Lower leg skin (tissue), 4 donors: ENCODE results near the gene PON3. TPM values are rescaled to one million over a fixed set of nuclear protein-coding genes. Genes with fewer than 3 reads are reported as not detected.

Source experiments
- DNase-seq, 2 donors: peaks; one replicate each; pipeline ENCODE4 v3.0.0-alpha.2; 2019; ENCODE audit warnings: low spot score in 2 of 2
- H3K4me3 ChIP-seq: fragments of 200-600 bp; sonication (generic); 2 replicates; pipeline ENCODE4 v1.5.1; 2017; ENCODE audit warnings: mild to moderate bottlenecking, low read depth; ENCODE audit not compliant: poor library complexity, severe bottlenecking
- CTCF ChIP-seq, 3 donors: fragments of 450-650 bp; IDR thresholded peaks; one replicate each; pipeline ENCODE4 v1.5.1; 2016; ENCODE audit warnings: antibody characterized with exemption in 3 of 3, mild to moderate bottlenecking in 3 of 3, moderate library complexity in 2 of 3
- POLR2A ChIP-seq, 2 donors: fragments of 450-650 bp; IDR thresholded peaks; one replicate each; pipeline ENCODE4 v1.6.1; 2016 to 2017; ENCODE audit warnings: antibody characterized with exemption in 2 of 2, mild to moderate bottlenecking in 1 of 2, moderate library complexity in 1 of 2
- WGBS, 2 donors: methylation state at CpG; one replicate each; pipeline ENCODE4 v1.1.5; 2018; 5-methylcytosine and 5-hydroxymethylcytosine counted together
- intact Hi-C: fragments of 100-400 bp; cut with DNase I; formaldehyde crosslinking; loops from one replicate; pipeline ENCODE4 v1.15.0; 2023; ENCODE audit warnings: low total_unique reads
- total RNA-seq, 4 donors: library from RNA; depleted of rRNA; stranded (reverse); fragments of >200 nt; gene quantifications; one replicate each; pipeline ENCODE4 v1.1.0, GENCODE V29; 2016

Gene PON3
- total RNA-seq, 4 donors from 2014 or later, result 10.5 to 15.9 (median 13.9) TPM

DNA sequence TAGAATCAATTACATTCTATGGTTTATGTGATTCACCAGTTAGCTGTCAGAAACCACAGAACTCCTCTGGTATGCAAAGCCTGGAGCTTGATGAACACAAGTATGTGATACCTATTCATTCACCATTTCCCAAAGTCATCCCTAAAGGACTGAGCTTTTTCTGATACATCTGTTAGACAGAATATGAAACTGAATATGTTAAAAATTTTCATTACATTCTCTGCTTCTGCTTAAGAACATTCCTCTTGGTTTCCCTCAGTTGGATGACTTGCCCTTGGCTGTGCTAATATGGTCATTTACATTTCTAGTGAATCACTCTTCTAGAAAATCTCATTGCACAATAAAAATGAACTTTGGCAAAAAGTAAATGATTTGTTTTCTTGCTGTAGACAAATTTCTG, 61.1 kb downstream of the PON3 start:
- TF ChIP-seq POLR2A (IDR thresholded peaks at IDR 0.05) (no peak), CTCF (IDR thresholded peaks at IDR 0.05) (no peak)
- intact Hi-C loops, result no loop called here
- no peak for DNase-seq
- H3K4me3 ChIP-seq, result no peak overlapping the region

DNA sequence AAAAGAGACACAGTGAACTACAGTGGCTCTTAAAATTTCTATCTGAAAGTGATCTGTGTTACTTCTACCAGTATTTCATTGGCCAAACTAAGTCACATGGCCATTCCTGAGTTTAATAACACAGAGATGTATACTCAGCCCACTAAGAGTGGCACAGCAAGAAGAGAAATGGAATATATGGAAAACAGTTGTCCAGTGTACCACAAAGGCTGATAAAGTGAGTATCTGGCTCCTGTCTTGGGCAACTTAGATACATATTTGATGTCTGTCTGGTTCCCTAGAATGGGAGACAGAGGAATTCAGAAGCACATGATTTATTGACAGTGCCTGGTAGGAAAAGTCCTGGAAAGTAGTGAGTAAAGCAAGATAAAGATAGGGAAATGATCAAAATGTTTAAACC, 61.7 kb downstream of the PON3 start:
- H3K4me3 ChIP-seq, result no peak overlapping the region
- TF ChIP-seq CTCF (IDR thresholded peaks at IDR 0.05), result no peak
- no peak for TF ChIP-seq POLR2A (IDR thresholded peaks at IDR 0.05)
- intact Hi-C loops, result no loop called here
- DNase-seq, result no peak

- no peak for DNase-seq
- intact Hi-C loops, result no loop called here
- H3K4me3 ChIP-seq, result no peak overlapping the region
- TF ChIP-seq CTCF (IDR thresholded peaks at IDR 0.05) (no peak), POLR2A (IDR thresholded peaks at IDR 0.05) (no peak)
- 89 to 98% methylated on average over 1 of the region's 1 CpG for WGBS, 2 donors
Observed at GRCh38 chr7:95330961-95331337, 65.2 kb downstream of the PON3 start.

GRCh38 chr7:95330204-95330960, 65.8 kb downstream of the PON3 start:
- TF ChIP-seq POLR2A (IDR thresholded peaks at IDR 0.05) (no peak), CTCF (IDR thresholded peaks at IDR 0.05) (no peak)
- no peak for DNase-seq
- WGBS, 2 donors, result 28 to 30% methylated on average over 4 of the region's 4 CpGs

DNA sequence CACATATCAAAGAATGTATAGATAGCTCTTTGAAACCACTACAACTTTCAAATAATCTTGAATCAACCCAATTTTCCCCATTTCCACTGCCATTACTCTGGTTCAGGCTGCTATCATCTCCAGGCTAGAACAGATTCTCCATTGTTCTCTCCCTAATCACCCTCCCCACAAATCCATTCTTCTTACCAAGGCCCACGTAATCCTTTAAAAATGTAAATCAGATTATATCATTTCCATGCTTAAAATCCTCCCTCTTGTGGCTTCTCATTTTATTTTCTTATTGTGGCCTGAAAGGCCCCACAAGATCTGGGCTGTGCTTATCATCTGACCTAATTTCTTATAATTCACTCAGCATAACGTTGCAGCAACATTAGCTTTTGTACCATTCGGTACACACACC, 68.8 kb downstream of the PON3 start:
- H3K4me3 ChIP-seq, result no peak overlapping the region
- WGBS, 2 donors, result 84 to 87% methylated on average over 3 of the region's 3 CpGs
- intact Hi-C loops, result no loop called here
- no peak for TF ChIP-seq CTCF (IDR thresholded peaks at IDR 0.05)
- DNase-seq, result no peak

More at GRCh38 chr7:95330204-95330960, 65.8 kb downstream of the PON3 start:
- H3K4me3 ChIP-seq, result no peak overlapping the region
- intact Hi-C loops, result no loop called here

- intact Hi-C loops, result no loop called here
- WGBS, 2 donors, result 22 to 45% methylated on average over 19 to 20 of the region's 20 CpGs
- TF ChIP-seq POLR2A (IDR thresholded peaks at IDR 0.05) (no peak), CTCF (IDR thresholded peaks at IDR 0.05) (no peak)
- no peak within 1 kb of the TSS for H3K4me3 ChIP-seq
- no peak for DNase-seq
Observed at GRCh38 chr7:95324431-95324830, 71.7 kb downstream of the PON3 start, which contains the start of gene PON1. Gene PON1 (minus strand): TSS chr7:95324532. CDS start chr7:95324475, 57 bp downstream.
